SK-N-SH (cell line): Measurements from ENCODE around the gene IL1R2. TPM values are rescaled to one million over a fixed set of nuclear protein-coding genes. Genes with fewer than 3 reads are reported as not detected.

Experiments used
- CTCF ChIA-PET: fragments of 300-600, 350-600 bp; formaldehyde crosslinking; extraction: SDS; loops from one replicate; lab custom pipeline; 2021; lab: Yijun Ruan, JAX
- POLR2A ChIA-PET: fragments of 350-600 bp; sonication (Branson Sonifier 250); formaldehyde crosslinking; extraction: SDS; loops from one replicate; lab custom pipeline; 2020; ENCODE audit warnings: antibody characterized with exemption, inconsistent platforms; lab: Yijun Ruan, JAX
- DNase-seq: peaks from one replicate; pipeline ENCODE4 v3.0.0; 2012
- H2AFZ ChIP-seq: fragments of 200-600 bp; sonication (generic); 2 replicates; pipeline ENCODE4 v1.8.1; 2016; ENCODE audit warnings: antibody characterized with exemption, mild to moderate bottlenecking, low read depth
- H3F3A ChIP-seq: fragments of 200-600 bp; sonication (generic); replicated peaks from 2 replicates; pipeline ENCODE3; 2016; ENCODE audit warnings: antibody characterized with exemption, mild to moderate bottlenecking; ENCODE audit not compliant: insufficient read depth
- H3K27ac ChIP-seq, 2 experiments: fragments of 200-500 bp in 1 of 2; fragments of 200-600 bp in 1 of 2; sonication (Bioruptor generic) in 1 of 2; sonication (generic), shearing (Covaris generic) in 1 of 2; 2 replicates each; pipeline versions ENCODE4 v1.5.1 to v1.6.1; 2014 to 2016; ENCODE audit warnings: low read depth in 2 of 2, inconsistent platforms in 1 of 2, low read length in 1 of 2, mild to moderate bottlenecking in 1 of 2, mixed read lengths in 1 of 2
- H3K27me3 ChIP-seq: fragments of 200-600 bp; sonication (generic), shearing (Covaris generic); 2 replicates; pipeline ENCODE4 v1.6.1; 2016; ENCODE audit warnings: mixed run types; ENCODE audit not compliant: insufficient read depth
- H3K36me3 ChIP-seq, 2 experiments: fragments of 200-500 bp in 1 of 2; fragments of 200-600 bp in 1 of 2; sonication (Bioruptor generic) in 1 of 2; sonication (generic) in 1 of 2; replicated peaks in 1 of 2; 2 replicates each; pipeline versions ENCODE3 to v1.5.1; 2014 to 2016; ENCODE audit warnings: low read length in 1 of 2, mild to moderate bottlenecking in 1 of 2; ENCODE audit not compliant: insufficient read depth in 2 of 2, control insufficient read depth in 1 of 2
- H3K4me1 ChIP-seq, 2 experiments: fragments of 200-500 bp in 1 of 2; fragments of 200-600 bp in 1 of 2; sonication (Bioruptor generic) in 1 of 2; sonication (generic), shearing (Covaris generic) in 1 of 2; 2 replicates each; pipeline versions ENCODE4 v1.5.1 to v1.6.1; 2014 to 2016; ENCODE audit warnings: low read depth in 1 of 2, low read length in 1 of 2, mixed run types in 1 of 2; ENCODE audit not compliant: insufficient read depth in 2 of 2, control insufficient read depth in 1 of 2
- H3K4me2 ChIP-seq: fragments of 200-600 bp; sonication (generic), shearing (Covaris generic); 2 replicates; pipeline ENCODE4 v1.6.1; 2017; ENCODE audit warnings: mixed run types
- H3K4me3 ChIP-seq, 2 experiments: fragments of 200-500 bp in 1 of 2; fragments of 200-600 bp in 1 of 2; sonication (Bioruptor generic) in 1 of 2; sonication (generic), shearing (Covaris generic) in 1 of 2; 2 replicates each; pipeline versions ENCODE4 v1.5.1 to v1.8.1; 2014 to 2016; ENCODE audit warnings: low read depth in 2 of 2, inconsistent platforms in 1 of 2, low read length in 1 of 2, mild to moderate bottlenecking in 1 of 2, mixed read lengths in 1 of 2, moderate library complexity in 1 of 2
- H3K79me2 ChIP-seq: fragments of 200-600 bp; sonication (generic); 2 replicates; pipeline ENCODE4 v1.8.1; 2017; ENCODE audit warnings: mild to moderate bottlenecking; ENCODE audit not compliant: insufficient read depth
- H3K9ac ChIP-seq: fragments of 200-600 bp; sonication (generic); 2 replicates; pipeline ENCODE4 v1.6.1; 2017; ENCODE audit warnings: mixed run types
- H3K9me2 ChIP-seq: fragments of 200-600 bp; sonication (generic); 2 replicates; pipeline ENCODE4 v1.6.1; 2017; ENCODE audit warnings: mixed run types
- H3K9me3 ChIP-seq: fragments of 200-600 bp; sonication (generic); 2 replicates; pipeline ENCODE4 v1.6.1; 2017; ENCODE audit warnings: mixed run types, mild to moderate bottlenecking, moderate library complexity
- H4K20me1 ChIP-seq: fragments of 200-600 bp; sonication (generic); 2 replicates; pipeline ENCODE4 v1.6.1; 2017; ENCODE audit warnings: mild to moderate bottlenecking, mixed run types; ENCODE audit not compliant: insufficient read depth
- EZH2phosphoT487 ChIP-seq: fragments of 200-600 bp; sonication (generic); IDR thresholded peaks from 2 replicates; pipeline ENCODE4 v1.6.1; 2017; ENCODE audit warnings: low read depth, mixed run types, mild to moderate bottlenecking, antibody characterized with exemption, moderate library complexity, borderline replicate concordance
- FOSL2 ChIP-seq: IDR thresholded peaks from 2 replicates; pipeline ENCODE4 v1.4.0; 2012; ENCODE audit warnings: low read depth, mild to moderate bottlenecking, moderate library complexity, borderline replicate concordance
- FOXJ3 ChIP-seq: sonication (generic); formaldehyde crosslinking; IDR thresholded peaks from 2 replicates; pipeline ENCODE4 v1.5.1; 2020; ENCODE audit warnings: mild to moderate bottlenecking, missing genetic modification reagents
- GABPA ChIP-seq: IDR thresholded peaks from 2 replicates; pipeline ENCODE4 v1.4.0; 2012; ENCODE audit warnings: low read depth, mild to moderate bottlenecking
- MEF2A ChIP-seq: IDR thresholded peaks from 2 replicates; pipeline ENCODE4 v1.4.0; 2012; ENCODE audit warnings: low read depth, borderline replicate concordance
- NRF1 ChIP-seq: IDR thresholded peaks from 2 replicates; pipeline ENCODE4 v1.6.1; 2012; ENCODE audit warnings: low read depth, mild to moderate bottlenecking, low read length
- RAD21 ChIP-seq: IDR thresholded peaks from 2 replicates; pipeline ENCODE4 v1.6.1; 2012; ENCODE audit warnings: mild to moderate bottlenecking, low read length
- REST ChIP-seq: IDR thresholded peaks from 2 replicates; pipeline ENCODE4 v1.6.1; 2012; ENCODE audit warnings: mild to moderate bottlenecking, low read depth, low read length, moderate library complexity
- RFX5 ChIP-seq: IDR thresholded peaks from 2 replicates; pipeline ENCODE4 v1.6.1; 2012; ENCODE audit warnings: mild to moderate bottlenecking, improper control_type of control experiment, low read length
- SMC3 ChIP-seq: IDR thresholded peaks from 2 replicates; pipeline ENCODE4 v1.6.1; 2012; ENCODE audit warnings: low read depth, low read length, improper control_type of control experiment
- TCF12 ChIP-seq: IDR thresholded peaks from 2 replicates; pipeline ENCODE4 v1.4.0; 2012
- ZBTB33 ChIP-seq: IDR thresholded peaks from 2 replicates; pipeline ENCODE4 v1.4.0; 2012; ENCODE audit warnings: low read depth, borderline replicate concordance
- WGBS: methylation state at CpG from one replicate; pipeline ENCODE4 v1.1.6; 2017; ENCODE audit warnings: low lambda C conversion rate; 5-methylcytosine and 5-hydroxymethylcytosine counted together
- polyA plus RNA-seq, 3 experiments: library from polyadenylated mRNA; depleted of rRNA; stranded (reverse); fragments of >200 nt; gene quantifications; 2 replicates each; pipeline ENCODE4 v1.2.3, GENCODE V29; 2012

The IL1R2 gene
- polyA plus RNA-seq, 1 of the 3 experiments (the other 2 are of a cell fraction): 0.16 TPM

DNA sequence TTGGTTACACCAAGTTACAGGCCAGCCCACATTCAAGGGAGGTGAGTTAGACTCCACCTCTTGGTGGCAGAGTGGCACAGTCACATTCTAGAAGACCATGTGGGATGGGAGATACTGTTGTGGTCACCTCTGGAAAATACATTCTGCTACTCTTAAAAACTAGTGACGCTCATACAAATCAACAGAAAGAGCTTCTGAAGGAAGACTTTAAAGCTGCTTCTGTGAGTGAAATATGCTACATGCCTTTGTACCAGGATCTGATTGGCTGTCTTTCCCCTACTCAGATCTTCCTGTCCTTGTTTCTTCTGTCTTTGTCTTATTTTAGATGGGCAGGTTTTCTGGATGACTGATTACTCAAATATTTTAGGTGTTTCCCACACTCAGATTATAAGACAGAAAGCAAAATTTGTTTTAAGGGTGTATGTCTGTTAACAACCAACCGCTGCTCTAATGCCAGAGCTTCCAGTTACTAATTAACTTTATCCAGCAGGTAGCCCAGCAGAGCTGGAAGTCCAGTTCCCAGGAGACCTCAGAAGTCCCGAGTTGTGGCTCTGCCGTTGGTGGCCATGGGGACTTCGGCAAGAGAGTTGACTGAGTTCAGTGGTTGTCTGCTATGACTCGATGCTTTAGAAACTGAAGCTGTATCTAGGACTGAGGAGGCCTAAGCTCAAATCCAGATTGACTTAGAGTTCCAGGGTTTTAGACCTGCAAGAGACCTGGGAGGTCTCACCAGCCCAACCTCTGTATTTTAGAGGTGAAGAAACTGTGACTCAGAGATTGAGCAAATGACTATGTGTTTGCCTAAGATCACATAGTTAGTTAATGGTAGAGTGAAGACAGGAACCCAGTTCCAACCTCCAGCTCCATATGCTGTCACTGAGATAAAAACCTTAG, 7.4 kb downstream of the IL1R2 start:
- H3K4me2 ChIP-seq: no peak overlapping the region
- POLR2A ChIA-PET: no interaction called here
- DNase-seq: no peak

More for the DNA sequence above, 7.4 kb downstream of the IL1R2 start:
- Histone ChIP-seq H3K9me2 (no peaks in the 10 kb centered on the region), H3K27ac (no peak overlapping the region), H4K20me1 (no peaks in the 10 kb centered on the region), H3K4me3 (no peak overlapping the region), H3K36me3 (no peaks in the 10 kb centered on the region), H3K27me3 (peaks cover 42% of the 10 kb centered on the region; the same call in 1 of the 2 replicates), H3K4me1 (no peaks in the 10 kb centered on the region; a peak in 1 of 4 replicates), H3K9ac (no peak overlapping the region), H2AFZ (no peak overlapping the region), H3K79me2 (no peaks in the 10 kb centered on the region), H3K9me3 (no peaks in the 10 kb centered on the region), H3F3A (no peaks in the 10 kb centered on the region)
- WGBS: 25% methylated on average over 6 of the region's 6 CpGs
- CTCF ChIA-PET: interaction anchor here (0.8 to 3.4 kb wide), 4 partner anchors 21 to 252 kb away, joined by 4 to 17 read pairs (median 6); no protein-coding TSS in a partner anchor
- TF ChIP-seq FOXJ3 (CRISPR knock-in tag) (no peak), ZBTB33 (no peak), GABPA (no peak), FOSL2 (no peak), MEF2A (no peak), REST (no peak), SMC3 (no peak), TCF12 (no peak), EZH2phosphoT487 (no peak), RAD21 (no peak), NRF1 (no peak), RFX5 (no peak)
